ENCODE data around the gene SEMA4D.

The SEMA4D gene

DNA sequence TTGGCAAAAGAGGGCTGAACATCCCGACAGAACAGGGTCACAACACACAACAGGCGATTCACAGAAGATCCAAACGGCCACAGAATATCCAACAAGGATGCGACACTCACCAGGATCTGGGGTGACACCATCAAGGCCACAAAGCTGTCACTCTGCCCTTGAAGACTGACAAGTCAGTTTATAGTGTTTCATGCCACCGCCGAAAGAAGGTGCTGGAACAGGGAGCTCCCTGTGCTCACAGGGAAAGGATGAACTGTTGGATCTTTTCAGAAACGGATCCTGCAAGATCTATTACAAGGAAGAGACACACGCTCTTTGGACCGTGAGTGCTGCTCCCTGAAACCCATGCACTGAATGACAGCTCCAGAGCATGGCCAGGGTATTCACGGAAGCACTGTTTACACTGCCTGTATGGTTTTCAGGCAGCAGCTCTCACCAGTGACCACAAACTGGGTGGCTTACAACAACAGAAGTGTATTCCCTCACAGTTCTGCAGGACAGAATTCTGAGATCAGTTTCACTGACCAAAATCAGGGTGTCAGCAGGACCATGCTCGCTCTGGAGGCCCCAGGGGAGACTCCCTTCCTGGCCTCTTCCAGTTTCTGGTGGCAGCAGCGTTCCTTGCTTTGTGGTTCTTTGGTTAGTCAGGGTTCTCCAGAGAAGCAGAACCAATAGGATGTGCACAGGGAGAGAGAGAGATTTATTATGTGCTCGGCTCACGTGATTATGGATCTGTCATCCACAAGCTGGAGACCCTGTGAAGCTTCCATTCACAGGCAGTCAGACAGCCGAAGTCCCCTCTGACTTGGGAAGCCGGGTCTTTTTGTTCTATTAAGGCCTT is 52.8 kb downstream of the SEMA4D start:
- DNase-seq (ENCODE audit: low read depth) = no peak

DNA sequence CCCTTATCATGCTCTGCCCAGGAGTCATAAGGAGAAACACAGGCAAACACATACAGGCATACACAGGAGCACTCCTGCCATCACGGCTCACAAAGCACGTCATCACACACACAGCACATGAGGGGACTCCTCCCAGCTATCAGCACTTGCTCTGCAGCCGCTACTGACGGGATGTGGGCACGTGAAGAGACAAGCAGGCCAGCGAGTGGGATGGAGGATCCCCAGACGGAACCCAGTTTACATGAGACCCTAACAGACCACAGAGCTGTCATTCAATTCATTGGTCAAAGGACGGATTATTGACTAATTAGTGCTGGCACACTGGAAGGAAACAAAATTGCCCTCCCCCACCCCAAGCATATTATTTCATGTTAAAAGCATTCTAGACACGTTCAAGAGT is 53.6 kb downstream of the SEMA4D start:
- DNase-seq (ENCODE audit: low read depth) = peak; percentile 53

DNA sequence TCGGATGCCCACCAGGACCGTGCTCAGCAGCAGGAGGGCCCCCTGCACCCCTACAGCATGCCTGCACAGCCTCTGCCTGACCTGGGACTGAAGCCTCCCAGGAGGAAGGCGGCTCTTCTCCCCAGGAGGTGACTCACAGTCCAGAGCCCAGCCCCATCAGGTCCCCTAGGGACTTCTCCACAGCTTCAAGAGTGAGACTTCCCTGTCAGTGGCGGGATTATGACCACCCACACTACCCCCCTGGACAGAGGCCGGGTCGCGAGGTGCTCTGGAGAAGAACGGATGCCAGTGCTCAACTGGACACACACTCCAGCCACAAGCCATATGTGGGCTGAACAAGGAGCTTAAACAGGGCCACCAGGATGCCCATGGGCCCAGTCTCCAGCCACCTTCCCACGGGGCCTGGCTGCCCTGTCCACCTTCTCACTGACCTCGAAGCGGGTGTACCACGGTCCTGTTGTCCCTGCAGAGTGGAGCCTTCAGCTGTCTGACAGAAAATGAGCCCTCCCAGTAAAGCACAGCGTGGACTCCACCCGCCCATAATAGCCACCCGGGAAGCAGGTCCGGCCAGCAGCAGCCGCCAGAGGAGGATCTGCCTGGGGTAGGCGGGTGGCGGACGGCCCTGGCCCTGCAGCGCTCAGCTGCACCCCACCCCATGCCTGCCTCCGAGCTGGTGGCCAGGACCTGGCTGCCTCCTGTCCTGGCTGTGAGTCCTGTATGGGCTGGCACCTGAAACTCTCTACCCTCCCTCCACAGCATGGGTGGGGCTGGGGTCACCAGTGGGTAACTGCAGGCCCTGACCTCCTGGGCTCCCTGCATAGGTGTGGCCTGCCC is 54.7 kb downstream of the SEMA4D start:
- DNase-seq (ENCODE audit: low read depth) = no peak

DNA sequence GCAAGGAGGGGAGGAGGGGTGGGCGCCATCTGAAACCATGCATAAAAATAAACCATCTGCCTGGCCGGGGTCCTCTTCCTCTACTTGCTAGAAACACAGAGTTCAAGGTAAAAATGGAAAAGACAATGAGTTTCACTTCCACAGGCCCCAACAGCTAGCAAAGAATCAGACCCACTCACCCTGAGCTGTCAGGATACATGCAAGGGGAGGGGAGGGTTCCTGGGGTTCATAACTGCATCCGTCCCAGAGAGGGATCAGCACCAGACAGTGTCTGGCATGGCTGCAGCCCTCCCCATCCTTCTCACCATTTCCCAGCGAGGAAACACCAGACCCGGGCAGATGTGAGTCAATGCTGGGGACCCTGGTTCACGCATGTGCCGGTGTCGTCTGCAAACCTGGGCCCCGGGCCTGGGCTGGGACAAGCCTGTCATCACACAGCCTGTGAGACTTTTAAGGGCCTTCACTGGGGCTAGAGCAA is 55.4 kb downstream of the SEMA4D start:
- DNase-seq (ENCODE audit: low read depth) = no peak

DNA sequence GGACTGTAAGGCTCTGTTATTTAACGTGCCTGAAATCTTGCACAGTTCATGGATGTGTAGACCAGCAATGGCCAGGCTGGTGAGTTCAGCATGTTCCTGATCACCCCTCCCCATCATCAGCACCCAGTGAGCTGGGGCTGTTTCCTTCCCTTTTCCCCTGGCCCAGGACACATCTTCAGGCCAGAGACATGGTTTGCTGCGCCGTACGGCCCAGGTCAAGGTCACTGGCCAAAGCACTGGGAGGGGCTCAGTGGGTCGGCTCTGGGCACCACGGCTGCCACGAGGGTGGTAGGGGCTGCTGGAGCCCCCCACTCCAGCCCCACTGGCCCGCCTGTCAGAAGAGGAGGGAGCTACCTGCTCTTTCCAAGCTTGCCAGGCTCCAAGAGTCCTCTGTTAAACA is 55.9 kb downstream of the SEMA4D start:
- no peak for DNase-seq (ENCODE audit: low read depth)

DNA sequence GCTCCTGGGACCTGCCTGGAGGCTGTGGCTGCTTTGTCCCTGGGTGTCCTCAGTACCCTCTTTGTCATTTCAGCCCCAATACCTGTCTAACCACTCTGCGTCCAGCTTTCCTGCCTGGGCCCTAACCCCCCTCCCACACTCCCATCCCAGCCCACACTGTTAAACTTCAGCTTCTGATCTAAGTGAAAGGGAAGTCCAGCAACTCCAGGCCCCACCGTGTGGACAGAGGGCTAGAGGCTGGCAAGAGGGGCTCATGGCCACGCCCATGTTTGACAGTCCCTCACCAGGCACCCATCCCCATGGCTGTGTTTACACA is 56.3 kb downstream of the SEMA4D start:
- no peak for DNase-seq (ENCODE audit: low read depth)

DNA sequence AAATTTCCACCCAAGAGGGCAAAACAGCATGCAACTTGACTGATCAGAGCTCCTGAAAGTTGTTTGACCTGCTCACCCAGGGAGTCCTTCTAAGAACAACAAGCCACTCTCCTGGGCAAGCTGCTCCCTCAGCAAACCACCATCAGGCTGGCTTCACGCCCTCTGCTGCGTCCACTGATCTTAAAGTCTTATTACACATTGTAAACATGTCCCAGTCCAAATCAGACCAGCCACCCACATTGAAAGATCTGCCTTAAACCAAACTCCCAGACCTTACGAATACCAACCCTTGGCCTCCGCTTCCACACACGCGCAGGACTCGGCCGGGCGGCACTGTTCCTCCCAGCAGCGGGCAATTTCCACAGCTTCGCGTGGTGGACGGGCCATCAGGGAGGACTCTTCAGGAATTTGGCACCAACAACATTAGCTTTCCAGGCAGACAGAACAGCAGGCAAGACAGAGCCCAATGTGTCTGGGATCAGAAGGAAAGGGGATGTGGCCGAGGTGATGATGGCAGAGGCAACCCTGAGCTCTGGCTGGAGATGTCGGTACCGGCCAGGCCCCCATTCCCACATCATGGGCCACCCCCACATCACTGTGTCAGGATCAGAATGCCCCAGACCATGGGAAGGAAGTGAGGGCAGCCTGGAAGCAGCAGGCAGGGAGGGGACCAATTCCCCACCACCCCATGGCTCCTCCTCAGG is 56.8 kb downstream of the SEMA4D start:
- no peak for DNase-seq (ENCODE audit: low read depth)

DNA sequence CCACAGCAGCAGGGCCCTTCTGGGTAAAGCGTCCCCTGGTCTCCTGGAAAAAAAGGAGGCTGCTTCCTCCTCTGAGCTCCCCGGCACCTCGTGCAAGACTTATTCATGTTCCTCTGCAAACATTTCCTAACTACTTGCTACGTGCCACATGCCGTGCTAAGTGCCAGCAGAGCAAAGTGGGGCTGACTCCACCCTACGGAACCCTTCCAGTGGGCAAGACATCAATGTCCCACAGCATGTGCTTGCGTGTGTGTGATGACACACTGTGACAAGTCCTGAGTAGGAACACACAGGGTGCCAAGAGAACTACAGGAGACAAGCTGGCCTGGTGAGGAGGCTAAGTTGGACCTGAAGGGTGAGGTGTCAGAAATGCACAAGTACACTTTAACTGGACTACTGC is 57.4 kb downstream of the SEMA4D start:
- no peak for DNase-seq (ENCODE audit: low read depth)

DNA sequence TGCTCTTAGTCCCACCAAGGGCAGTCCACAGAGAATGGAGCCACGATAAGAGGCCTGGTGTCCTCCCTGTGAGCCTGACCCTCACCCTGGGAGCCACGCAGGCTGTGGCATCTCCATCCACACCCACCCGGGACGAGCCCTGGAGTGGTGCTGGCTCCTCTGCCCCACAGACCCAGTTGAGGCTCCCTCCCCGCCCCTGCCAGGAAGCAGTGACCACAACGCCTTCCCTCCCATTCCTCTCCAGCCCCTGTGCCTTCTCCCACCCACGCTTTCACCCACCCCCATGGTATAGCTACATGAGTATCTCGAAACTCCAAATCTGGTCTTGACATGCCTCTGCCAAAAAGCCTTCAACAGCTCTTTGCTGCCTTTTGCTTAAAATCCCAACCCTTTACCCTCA is 57.9 kb downstream of the SEMA4D start:
- no peak for DNase-seq (ENCODE audit: low read depth)

DNA sequence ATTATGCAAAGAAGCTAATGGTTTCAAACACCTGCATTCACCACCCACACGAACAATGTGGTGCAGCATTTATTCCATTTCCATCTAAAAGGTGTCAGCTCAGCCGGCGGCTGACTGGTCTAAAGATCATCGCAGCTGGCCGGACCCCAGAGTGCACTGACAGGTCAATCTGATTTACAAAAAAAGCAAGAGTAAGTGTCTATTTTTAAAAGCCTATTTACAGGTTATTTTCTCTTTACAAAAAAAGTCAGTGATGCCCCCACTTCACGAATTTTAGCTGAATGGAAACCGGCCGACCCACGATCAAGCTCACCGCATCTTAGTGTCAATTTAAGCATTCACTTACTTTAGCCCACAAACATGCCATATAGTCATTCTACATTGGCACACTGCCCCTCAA is 58.3 kb downstream of the SEMA4D start:
- DNase-seq (ENCODE audit: low read depth) = no peak

DNA sequence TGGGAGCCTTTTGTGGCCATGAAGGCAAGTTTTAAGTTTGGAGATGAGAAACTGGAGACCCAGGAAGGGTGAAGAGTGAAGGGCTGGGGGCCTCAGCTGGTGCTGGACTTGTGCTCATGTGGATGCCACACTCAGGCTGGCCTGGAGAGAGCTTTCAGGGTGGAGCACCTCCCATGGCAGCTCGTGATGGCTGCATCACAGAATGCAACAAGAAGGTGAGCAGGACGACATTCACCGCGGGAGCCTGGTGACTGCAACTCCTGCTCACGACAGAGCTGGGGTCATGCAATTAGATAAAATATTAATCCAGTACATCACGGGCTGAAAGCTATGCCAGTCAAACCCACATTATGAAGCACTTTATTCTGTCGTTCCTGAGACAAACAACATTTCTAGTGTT is 59.7 kb downstream of the SEMA4D start:
- DNase-seq (ENCODE audit: low read depth) = no peak

DNA sequence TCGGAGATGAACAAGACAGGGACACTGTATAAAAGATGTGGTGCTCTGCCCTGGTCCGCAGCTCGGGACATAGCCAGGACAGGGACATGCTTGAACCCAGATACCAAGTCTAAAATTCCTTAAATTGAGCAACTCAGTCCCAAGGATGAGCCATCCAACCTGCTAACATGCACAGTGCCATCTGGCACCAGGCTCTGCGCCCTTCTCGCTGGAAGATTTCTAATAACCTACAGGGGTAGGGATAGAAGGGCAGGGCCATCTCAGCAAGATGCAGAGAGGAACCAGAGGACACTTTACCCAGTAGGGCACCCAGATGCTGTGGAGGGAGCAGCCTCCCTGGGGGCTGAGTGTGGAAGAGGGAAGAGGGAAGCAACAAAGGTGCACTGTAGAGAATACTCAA is 60.1 kb downstream of the SEMA4D start:
- no peak for DNase-seq (ENCODE audit: low read depth)

DNA sequence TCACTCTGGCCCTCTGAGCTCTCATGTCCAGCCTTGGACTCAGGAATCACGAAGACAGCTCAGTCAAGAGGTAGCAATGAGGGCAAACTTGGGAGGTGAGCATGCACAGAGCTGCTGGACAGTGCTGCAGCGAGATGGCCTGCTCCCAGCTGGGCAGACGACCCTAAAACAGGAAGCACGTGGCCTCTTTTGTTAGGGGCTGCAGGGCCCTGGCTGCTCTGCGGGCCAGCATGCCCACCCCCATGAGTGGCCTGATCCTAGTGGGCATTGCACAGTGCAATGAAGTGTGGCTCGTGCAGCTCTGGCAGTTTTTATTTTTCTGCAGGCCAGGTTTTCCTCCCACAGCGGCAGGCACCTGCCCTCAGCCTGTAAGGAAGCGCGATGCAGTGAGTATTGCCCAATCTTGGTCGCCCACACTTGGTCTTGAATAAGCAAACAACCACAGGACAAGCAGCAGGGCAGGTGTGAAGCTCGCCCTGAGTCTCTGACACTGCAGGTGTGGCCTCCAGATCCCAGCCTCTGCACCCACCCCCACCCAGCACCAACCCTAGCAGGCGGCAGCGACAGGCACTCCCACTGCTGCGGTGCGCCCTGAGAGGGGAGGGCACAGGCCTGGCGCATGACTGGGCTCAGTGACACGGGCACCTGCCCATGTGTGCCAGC is 60.8 kb downstream of the SEMA4D start:
- peak; percentile 63 for DNase-seq (ENCODE audit: low read depth)

DNA sequence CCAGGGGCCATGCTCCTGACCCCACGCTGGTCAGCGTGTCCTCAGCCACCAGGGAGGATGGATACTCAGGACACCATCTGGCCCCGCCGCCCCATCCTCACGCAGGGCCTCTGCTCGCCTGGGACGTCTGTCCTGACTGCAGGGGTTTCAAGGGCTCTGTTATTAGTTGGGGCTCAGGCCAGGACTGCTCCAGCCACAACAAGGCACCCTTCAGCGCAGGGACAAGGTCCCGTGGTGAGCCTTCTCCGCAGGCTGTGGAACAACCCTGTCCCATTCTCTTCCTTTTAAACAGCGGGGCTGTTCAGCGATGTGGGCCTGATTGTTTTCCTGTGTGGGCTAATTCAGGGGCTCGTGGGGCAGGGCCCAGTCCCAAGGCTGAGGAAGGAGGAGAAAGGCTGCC is 61.6 kb downstream of the SEMA4D start:
- DNase-seq (ENCODE audit: low read depth) = no peak

DNA sequence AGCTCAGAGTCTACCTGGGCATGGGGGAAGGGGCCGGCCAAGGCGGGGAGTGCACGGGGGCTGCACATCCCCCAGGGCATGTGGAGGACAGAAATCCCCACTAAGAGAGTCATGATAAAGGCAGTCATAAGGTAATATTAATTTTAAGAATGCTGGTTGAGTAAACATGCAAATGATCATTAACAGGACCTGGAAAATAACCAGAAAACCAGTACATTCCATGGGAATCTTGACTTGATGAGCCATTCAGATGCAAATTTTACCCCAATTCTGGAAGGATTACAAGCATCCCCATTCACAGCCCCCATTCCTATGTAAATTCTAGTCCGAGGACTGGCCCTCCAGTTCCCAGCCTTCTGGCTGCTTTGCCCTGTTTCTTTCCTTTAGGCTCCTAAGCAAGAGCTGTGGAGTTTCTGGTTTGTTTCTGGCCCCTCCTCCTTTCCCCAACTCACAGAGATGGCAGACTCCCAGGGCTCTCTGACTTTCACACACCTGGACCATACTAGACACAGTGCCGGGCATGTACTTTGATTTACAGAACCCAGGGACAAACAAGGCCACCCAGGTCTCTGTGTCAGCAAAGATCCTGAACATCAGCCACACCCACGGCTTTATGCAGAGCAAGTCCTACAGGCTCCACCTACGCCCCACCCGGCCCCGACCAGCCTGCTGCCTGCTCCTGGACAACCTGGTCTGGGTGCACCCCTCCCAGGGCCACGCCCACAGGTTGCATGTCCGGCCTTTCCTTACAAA is 62.7 kb downstream of the SEMA4D start:
- DNase-seq (ENCODE audit: low read depth) = no peak

DNA sequence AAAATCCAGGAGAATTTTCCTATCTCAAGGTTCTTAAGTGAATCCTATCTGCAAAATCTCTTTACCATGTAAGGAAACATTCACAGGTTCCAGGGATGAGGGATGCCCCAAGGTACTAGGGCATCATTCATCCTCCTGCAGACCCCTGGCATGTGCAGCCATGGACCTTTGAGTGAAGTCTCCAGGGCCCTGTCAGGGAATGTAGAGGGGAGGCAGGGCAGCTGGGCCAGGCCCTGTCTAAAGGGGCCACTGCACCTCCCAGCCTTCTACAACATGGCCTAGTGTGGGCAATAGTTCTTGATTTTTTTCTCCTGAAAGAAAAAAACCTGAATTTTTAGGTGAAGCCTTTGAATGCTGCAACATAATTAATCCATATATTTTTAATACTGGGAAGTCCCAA is 63.3 kb downstream of the SEMA4D start:
- DNase-seq (ENCODE audit: low read depth) = no peak

DNA sequence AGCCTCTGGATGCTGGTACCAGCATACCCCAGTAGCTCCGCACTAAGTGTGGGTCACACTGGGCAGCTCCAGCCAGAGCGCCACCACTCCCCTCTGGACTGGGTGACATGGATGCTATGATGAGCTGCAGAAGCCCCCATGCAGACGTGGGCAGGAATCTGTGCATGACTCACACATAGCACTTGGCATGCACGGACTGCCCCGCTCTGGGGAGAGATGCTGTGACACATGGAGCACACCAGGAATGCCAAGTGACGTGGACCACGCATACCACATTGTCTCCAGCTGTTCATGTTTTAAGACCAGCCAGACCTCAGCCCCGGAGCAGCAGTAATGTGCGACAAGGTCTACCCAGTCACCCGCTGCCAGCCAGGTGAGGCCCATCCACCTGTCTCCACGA is 64.1 kb downstream of the SEMA4D start:
- DNase-seq (ENCODE audit: low read depth) = no peak

DNA sequence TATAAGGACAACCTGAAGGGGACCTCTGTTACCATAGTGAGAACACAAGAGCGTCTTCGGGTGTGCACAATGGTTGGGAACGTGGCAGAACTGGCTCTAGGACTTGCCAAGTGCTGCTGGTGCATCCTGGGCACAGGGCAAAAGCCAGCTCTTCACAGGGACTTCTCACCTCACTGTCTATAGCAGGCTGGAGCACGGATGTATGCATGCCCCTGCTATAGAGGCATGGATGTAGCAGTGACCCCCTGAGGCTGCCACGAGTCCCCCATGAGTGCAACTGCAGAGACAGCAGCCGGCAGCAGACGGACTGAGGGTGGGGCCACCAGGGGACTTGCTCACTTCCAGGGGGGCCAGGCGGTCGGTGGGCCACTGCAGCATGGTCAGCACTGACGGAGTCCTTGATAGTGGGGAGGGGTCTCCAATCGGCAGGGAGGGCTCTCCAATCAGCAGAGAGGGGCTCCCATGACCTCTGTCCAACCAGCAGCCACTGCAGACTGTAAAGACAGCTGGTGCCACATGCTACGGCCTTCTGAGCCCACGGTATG is 64.9 kb downstream of the SEMA4D start:
- DNase-seq (ENCODE audit: low read depth) = no peak

DNA sequence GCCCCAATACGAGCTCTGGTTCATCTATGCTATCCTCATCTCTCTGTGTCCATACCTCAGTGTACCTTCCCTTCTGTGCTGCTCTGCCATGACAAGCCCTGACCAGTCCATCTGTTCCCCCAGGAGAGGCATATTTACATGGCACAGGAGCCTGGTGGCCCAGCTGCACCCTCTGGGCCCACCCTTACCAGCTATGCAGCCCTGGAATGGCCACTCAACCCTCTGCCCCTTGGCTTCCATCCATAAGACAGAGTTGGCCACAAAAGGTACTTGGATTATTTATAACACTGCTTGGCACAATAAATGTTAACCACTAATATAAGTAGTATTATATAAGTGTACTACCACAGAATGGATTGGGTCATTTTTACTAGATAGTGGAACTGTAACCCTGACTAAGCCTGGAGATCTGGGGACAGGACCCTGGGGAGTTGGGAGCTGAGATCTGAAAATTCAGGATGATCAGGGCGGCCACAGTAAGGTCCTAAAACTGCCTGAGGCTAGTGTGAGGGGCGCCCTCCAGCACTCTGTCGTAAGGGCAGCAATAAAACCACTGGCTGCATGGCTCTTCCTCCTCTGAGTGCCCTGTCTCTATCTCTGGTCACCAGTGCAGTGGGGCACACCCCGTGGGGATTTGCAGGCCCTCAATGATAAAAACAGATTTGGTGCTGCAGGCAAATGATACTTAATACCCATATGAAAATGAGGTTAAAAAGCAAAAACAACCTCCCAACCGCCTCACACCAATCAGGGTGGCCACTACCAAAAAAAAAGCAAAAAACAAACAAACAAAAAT is 65.8 kb downstream of the SEMA4D start:
- no peak for DNase-seq (ENCODE audit: low read depth)

DNA sequence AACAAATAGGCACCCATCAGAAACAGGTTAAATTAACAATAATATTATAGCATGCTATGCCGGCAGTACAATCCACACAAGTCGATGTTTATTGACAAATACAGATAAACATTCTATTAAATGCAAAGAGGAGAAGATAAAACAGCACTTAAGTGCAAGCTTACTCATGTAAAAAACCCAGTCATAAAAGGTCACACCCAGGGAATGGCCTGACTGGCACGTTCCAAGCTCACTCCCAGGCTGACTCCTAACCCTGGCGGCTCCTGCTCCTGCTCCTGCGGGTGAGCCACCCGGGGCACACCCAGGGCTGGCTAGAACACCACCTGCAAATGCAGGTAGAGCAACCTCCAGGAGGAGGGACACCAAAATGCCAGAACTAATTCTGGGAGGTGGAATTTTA is 66.9 kb downstream of the SEMA4D start:
- DNase-seq (ENCODE audit: low read depth) = no peak

All from activated T-helper 1 cell treated with Interleukin-2 at 50 U/mL for 16 hours (primary cell).